HG03103 (cell line): ENCODE measurements around the gene ITGB8.

Experiments
- ATAC-seq: cut with Tn5 transposase; IDR thresholded peaks from one replicate; pipeline ENCODE4 v1.9.1; 2021; ENCODE audit warnings: low read depth; ENCODE audit not compliant: unreplicated experiment

Gene ITGB8

GRCh38 chr7:20331910-20332813 is 1.5 kb downstream of the ITGB8 start:
- no peak for ATAC-seq

- no peak for ATAC-seq
These were observed 7.6 kb downstream of the ITGB8 start for GRCh38 chr7:20338285-20338684.

GRCh38 chr7:20340839-20341238 is 10.1 kb downstream of the ITGB8 start:
- ATAC-seq: no peak

DNA sequence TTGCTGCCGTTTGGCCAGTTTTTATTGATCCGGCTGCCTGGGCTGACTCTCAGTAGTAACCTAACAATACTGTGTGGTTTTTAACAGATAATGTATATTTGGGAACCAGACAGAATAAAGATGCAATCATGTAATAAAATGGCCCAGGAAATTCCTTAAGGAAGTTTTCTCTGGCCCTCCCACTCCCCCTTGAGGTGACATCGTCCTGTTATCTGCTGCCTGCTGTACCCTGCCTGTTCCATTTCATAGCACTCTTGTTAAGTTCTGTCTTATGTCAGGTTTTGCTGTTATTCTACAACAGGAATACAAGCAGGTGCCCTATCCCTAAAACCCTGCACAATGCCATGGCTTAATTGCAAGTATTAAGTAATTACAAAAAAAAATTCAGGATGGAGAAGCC is 12.5 kb downstream of the ITGB8 start:
- no peak for ATAC-seq

GRCh38 chr7:20343941-20344340 is 13.2 kb downstream of the ITGB8 start:
- no peak for ATAC-seq

DNA sequence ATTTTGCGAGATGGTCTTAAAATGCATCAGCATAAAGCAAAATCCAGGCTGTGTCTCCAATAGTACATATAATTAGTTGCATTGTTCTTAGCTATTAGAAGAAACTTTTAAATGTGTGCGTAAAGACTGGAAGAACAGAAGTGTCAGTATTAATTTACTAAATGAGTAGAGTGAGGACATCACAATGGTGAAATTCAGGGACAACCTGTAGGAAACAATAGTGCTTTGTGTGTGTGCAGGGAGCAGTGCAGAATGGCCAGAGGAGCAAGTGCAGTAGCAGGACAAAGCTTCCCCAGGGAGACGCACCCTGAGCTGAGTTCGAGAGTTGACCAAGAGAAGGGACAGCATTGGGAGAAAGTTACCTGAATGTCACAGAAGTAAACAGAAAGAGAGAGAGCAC is 13.7 kb downstream of the ITGB8 start:
- no peak for ATAC-seq

DNA sequence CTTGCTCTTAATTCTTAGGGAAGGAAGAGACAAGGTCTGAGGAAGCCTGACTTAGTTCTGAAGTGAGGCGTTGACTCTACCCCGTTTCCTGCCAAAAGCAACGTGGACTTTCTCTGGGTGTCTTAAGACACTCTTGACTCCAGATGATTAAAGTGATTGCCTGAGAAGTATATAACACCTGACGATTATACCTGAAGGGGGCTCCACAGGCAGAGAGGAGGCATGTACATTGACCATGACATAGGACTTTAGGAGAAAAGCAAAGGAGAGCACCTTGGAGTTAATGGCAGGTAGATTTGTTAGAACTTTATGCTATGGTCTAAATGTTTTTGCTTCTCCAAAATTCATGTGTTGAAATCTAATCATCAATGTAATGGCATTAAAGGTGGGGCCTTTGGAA is 15.9 kb downstream of the ITGB8 start:
- ATAC-seq: no peak

DNA sequence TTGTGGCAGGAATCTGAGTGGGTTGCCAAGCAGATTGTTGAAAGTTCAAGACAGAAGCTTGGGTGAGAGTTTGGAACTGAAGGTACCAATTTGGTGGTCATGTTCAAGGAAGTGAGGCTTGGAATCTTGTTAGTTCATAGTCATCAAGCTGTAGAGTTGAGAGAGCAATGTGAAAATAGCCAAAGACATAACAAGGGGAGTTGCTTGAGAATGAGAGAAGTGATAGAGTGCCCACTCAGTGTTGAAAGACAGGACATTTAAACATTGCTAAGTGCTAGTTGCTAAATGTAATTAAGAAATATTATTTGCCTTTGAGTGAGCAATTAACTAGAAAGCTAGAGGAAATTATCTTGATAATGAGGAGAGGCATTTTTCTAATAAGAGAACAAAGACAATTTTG is 17.0 kb downstream of the ITGB8 start:
- ATAC-seq: no peak

DNA sequence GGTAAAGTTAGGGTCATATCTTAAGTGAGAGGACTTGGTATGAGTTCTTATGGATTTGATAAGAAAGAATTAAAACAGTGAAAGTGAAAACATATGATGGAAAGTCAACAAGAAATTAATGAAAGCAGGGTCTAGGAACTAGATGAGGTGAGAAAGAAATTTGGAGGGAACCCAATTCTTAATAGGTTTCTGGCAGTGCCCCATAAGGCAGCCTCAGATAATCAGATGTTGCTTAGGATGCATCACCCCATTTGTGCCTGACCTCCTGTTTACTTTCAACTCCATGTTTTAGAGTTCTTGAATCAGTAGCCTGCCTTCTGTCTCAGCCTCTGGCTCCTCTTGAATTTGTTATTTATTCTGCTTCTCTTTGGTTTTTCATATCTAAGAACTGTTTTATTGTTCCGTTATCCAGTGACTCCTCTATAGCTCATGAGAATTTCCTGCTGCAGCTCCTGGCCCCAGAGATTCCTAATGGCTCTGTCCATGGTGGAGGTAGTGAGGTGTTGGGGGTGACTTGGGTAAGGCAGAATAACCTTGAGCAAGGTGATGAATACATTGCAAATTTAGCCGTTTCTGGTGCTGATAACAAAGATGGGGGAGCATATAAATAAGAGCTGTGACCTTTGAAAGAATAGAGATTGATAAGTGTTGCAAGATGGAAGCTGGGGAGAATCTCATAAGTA is 17.6 kb downstream of the ITGB8 start:
- no peak for ATAC-seq

DNA sequence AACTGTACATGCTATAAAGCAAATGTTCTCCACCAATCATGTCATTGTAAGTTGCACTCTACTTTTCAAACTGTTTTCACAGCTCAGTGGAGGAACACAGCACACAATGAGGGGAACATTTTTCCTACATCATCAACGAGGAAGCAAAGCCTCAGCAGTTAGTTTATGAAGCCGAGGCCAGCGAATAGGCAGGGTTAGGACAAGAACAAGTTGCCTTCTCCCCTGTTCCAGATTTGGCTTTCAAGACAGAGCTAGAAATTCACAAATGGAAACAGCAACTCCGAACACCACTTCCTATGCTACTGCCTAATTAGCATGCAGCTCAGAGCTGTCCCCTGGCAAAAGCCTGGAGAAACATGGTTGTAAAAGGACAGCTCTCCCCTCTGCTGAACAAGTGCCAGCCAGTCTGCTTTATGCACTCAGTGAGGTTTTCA is 19.8 kb downstream of the ITGB8 start:
- no peak for ATAC-seq

GRCh38 chr7:20350996-20351692 is 20.4 kb downstream of the ITGB8 start:
- no peak for ATAC-seq

DNA sequence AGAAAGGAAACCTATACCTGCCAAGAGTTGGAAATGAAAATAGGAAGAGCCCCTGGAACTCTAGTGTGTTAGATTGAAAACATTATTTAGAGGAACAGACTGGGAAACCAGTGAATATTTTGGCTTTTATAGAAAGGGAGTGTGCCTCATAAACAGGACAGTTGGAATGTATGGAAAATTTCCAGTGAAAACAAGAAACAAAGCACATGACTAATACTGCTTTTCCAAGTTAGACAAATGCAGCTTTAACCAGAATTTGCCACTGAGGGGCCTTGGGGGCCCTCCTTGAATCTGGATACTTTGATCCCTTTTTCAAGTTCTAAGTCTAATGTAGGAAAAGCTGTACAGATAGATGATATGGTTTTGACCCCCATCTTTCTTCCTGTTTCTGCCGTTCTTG is 21.2 kb downstream of the ITGB8 start:
- no peak for ATAC-seq

- ATAC-seq: no peak
These were observed 22.0 kb downstream of the ITGB8 start for GRCh38 chr7:20352573-20353306.

- ATAC-seq: no peak
These were observed 24.2 kb downstream of the ITGB8 start for GRCh38 chr7:20354610-20355528.

DNA sequence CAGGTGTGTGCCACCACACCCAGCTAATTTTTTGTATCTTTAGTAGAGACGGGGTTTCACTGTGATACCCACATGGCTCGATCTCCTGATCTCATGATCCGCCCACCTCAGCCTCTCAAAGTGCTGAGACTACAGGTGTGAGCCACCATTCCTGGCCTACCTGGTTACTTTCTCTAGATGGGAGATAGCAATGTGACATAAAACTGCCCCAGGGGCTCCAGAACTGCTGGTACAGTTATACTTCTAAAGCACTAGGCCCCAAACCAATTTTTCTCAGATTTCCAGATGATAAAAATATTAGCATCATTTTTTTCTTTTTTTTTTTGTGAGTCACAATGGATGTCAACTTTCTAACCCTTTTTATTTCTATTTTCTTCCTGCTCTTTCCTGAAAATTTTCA is 27.4 kb downstream of the ITGB8 start:
- ATAC-seq: no peak

GRCh38 chr7:20358762-20359282 is 28.1 kb downstream of the ITGB8 start:
- no peak for ATAC-seq

GRCh38 chr7:20359341-20359963 is 28.8 kb downstream of the ITGB8 start:
- no peak for ATAC-seq

GRCh38 chr7:20362574-20363253 is 32.0 kb downstream of the ITGB8 start:
- no peak for ATAC-seq
